K562 (cell line): ENCODE data around the gene ISL1. TPM values are rescaled to one million over a fixed set of nuclear protein-coding genes. Genes with fewer than 3 reads are reported as not detected.

Experiments used
- ATAC-seq: fragments of 200-7000 bp; cut with Tn5 transposase; 3 replicates; pipeline ENCODE4 v1.9.1; 2020; ENCODE audit warnings: moderate library complexity
- BruUV-seq: library from RNA; stranded (reverse); fragments of 400-500 nt; replicated peaks from 2 replicates; lab custom pipeline; 2021; lab: Mats Ljungman, UMichigan
- CTCF ChIA-PET: fragments of 300-600 bp; formaldehyde crosslinking; extraction: SDS; loops from one replicate; lab custom pipeline; 2021; ENCODE audit warnings: low intra/inter-chr PET ratio; lab: Yijun Ruan, JAX
- POLR2A ChIA-PET: fragments of 300-600, 350-650 bp; sonication (Branson Sonifier 250); formaldehyde crosslinking; extraction: SDS; loops from one replicate; lab custom pipeline; 2021; ENCODE audit warnings: antibody characterized with exemption, inconsistent platforms; lab: Yijun Ruan, JAX
- DNase-seq, 4 experiments: peaks; one replicate each; pipeline versions ENCODE4 v3.0.0 to v3.0.0-alpha.2; 2011 to 2018; ENCODE audit warnings: low spot score in 3 of 4, mixed read lengths in 3 of 4; ENCODE audit errors: extremely low read depth in 1 of 4
- FAIRE-seq: peaks from 2 replicates; lab custom pipeline; 2011; peaks lifted over from hg19 to GRCh38; lab: Jason Lieb, UNC
- H2AFZ ChIP-seq: 2 replicates; pipeline ENCODE4 v1.6.0; 2011; ENCODE audit warnings: low read depth, low read length, control low read depth, inconsistent platforms
- H3K27ac ChIP-seq: fragments of 200-600 bp; 3 replicates; pipeline ENCODE4 v1.8.0; 2011; ENCODE audit warnings: low read depth, mild to moderate bottlenecking, control low read depth, inconsistent platforms, low read length, moderate library complexity, mixed read lengths; ENCODE audit errors: extremely low read depth
- H3K27me3 ChIP-seq, 2 experiments: fragments of 300-600 bp in 1 of 2; 2 replicates in 1 of 2; 3 replicates in 1 of 2; pipeline versions ENCODE4 v1.6.0 to v1.8.0; 2011; ENCODE audit warnings: inconsistent platforms in 2 of 2, low read length in 2 of 2, mild to moderate bottlenecking in 1 of 2, mixed read lengths in 1 of 2, moderate library complexity in 1 of 2; ENCODE audit not compliant: control insufficient read depth in 2 of 2, insufficient read depth in 2 of 2
- H3K36me3 ChIP-seq: fragments of 300-600 bp; 3 replicates; pipeline ENCODE4 v1.8.0; 2011; ENCODE audit warnings: mild to moderate bottlenecking, low read length, inconsistent platforms; ENCODE audit not compliant: control insufficient read depth, insufficient read depth
- H3K4me1 ChIP-seq, 2 experiments: fragments of 200-600 bp in 1 of 2; replicated peaks in 1 of 2; 2 replicates in 1 of 2; 3 replicates in 1 of 2; pipeline versions ENCODE4 v1.5.1 to v1.8.0; 2011; ENCODE audit warnings: inconsistent platforms in 2 of 2, low read length in 2 of 2, mild to moderate bottlenecking in 1 of 2, mixed read lengths in 1 of 2, moderate library complexity in 1 of 2; ENCODE audit not compliant: control insufficient read depth in 2 of 2, insufficient read depth in 2 of 2
- H3K4me2 ChIP-seq: 2 replicates; pipeline ENCODE4 v1.6.1; 2011; ENCODE audit warnings: low read length, control low read depth, inconsistent platforms, mixed read lengths; ENCODE audit not compliant: insufficient read depth
- H3K4me3 ChIP-seq: fragments of 200-600 bp; sonication (generic), shearing (Covaris generic); 2 replicates; pipeline ENCODE4 v1.5.1; 2016; ENCODE audit warnings: control low read depth, inconsistent platforms
- H3K79me2 ChIP-seq: fragments of 200-600 bp; 3 replicates; pipeline ENCODE4 v1.8.0; 2011; ENCODE audit warnings: low read length, inconsistent platforms; ENCODE audit not compliant: control insufficient read depth, insufficient read depth
- H3K9ac ChIP-seq, 2 experiments: 2 replicates each; pipeline versions ENCODE4 v1.6.0 to v1.6.1; 2011; ENCODE audit warnings: low read depth in 2 of 2, low read length in 2 of 2, control low read depth in 1 of 2, inconsistent platforms in 1 of 2, mild to moderate bottlenecking in 1 of 2, mixed read lengths in 1 of 2; ENCODE audit not compliant: insufficient read depth in 1 of 2
- H3K9me1 ChIP-seq: one replicate; pipeline ENCODE4 v1.6.0; 2011; ENCODE audit warnings: inconsistent platforms, mild to moderate bottlenecking, low read length, moderate library complexity; ENCODE audit not compliant: control insufficient read depth, insufficient read depth
- H3K9me3 ChIP-seq: replicated peaks from 2 replicates; pipeline ENCODE4 v1.5.1; 2011; ENCODE audit warnings: low read depth, low read length, inconsistent platforms; ENCODE audit not compliant: control insufficient read depth, insufficient read depth
- H4K20me1 ChIP-seq: replicated peaks from 2 replicates; pipeline ENCODE4 v1.6.1; 2011; ENCODE audit warnings: low read length, inconsistent platforms, mixed read lengths; ENCODE audit not compliant: control insufficient read depth, insufficient read depth
- CBFA2T3 ChIP-seq: fragments of 450-650 bp; IDR thresholded peaks from 2 replicates; pipeline ENCODE4 v1.6.1; 2017
- EP300 ChIP-seq: IDR thresholded peaks from 2 replicates; pipeline ENCODE4 v1.6.1; 2012; ENCODE audit warnings: low read length, improper control_type of control experiment
- HDAC3 ChIP-seq: fragments of 450-650 bp; IDR thresholded peaks from 2 replicates; pipeline ENCODE4 v1.6.1; 2018; ENCODE audit warnings: borderline replicate concordance, mild to moderate bottlenecking, moderate library complexity; ENCODE audit not compliant: partially characterized antibody
- SMAD1 ChIP-seq: fragments of 150-350 bp; IDR thresholded peaks from 2 replicates; pipeline ENCODE4 v1.6.1; 2014; ENCODE audit warnings: low read length, low read depth; ENCODE audit not compliant: partially characterized antibody
- SP1 ChIP-seq: sonication (generic); formaldehyde crosslinking; IDR thresholded peaks from 2 replicates; pipeline ENCODE4 v1.8.1; 2022; ENCODE audit warnings: mild to moderate bottlenecking, missing genetic modification reagents
- ZNF184 ChIP-seq: sonication (generic); formaldehyde crosslinking; IDR thresholded peaks from 2 replicates; pipeline ENCODE4 v1.5.0; 2020; ENCODE audit warnings: missing genetic modification reagents
- ZNF586 ChIP-seq: fragments of 450-650 bp; formaldehyde crosslinking; conservative IDR thresholded peaks from 2 replicates; pipeline ENCODE4 v1.4.0; 2020; ENCODE audit warnings: mild to moderate bottlenecking, moderate library complexity
- ZNF79 ChIP-seq: fragments of 250-450 bp; sonication (Bioruptor Pico); IDR thresholded peaks from 2 replicates; pipeline ENCODE4 v1.4.0; 2020; ENCODE audit warnings: low read depth, mild to moderate bottlenecking, moderate library complexity
- WGBS: fragments of 100-300 bp; shearing (Covaris generic); methylation state at CpG from one replicate; pipeline ENCODE4 v1.1.6; 2016; ENCODE audit warnings: low coverage, mixed read lengths; ENCODE audit not compliant: insufficient coverage; ENCODE audit errors: missing lambda C conversion rate; 5-methylcytosine and 5-hydroxymethylcytosine counted together
- in situ Hi-C: fragments of 300-500 bp; cut with MboI; formaldehyde crosslinking; loops from 4 replicates; pipeline ENCODE4 v1.15.0; 2018; ENCODE audit warnings: inconsistent platforms, mixed read lengths
- intact Hi-C: fragments of 100-400 bp; cut with micrococcal nuclease; formaldehyde crosslinking; loops from 2 replicates; pipeline ENCODE4 v1.14.2; 2022
- polyA plus RNA-seq, 8 experiments: library from polyadenylated mRNA; depleted of rRNA in 4 of 8; stranded (reverse) in 5 of 8; unstranded in 3 of 8; fragments of >200 nt; fragmentation: Nextera tagmentation in 2 of 8; fragmentation: Illumina TruSeq in 1 of 8; extraction: Ambion mirVana in 2 of 8; extraction: Trizol in 1 of 8; gene quantifications; 2 replicates each; pipeline versions ENCODE4 v1.2.1 to v1.2.3, GENCODE V29; 2011 to 2014; ENCODE audit warnings: inconsistent platforms in 1 of 8, missing spikeins in 1 of 8
- total RNA-seq, 7 experiments: library from RNA; depleted of rRNA in 6 of 7; stranded (reverse); fragments of >200 nt in 6 of 7; fragmentation: Illumina TruSeq in 2 of 7; extraction: Trizol in 2 of 7; gene quantifications; 2 replicates each; pipeline versions ENCODE4 v1.2.1 to v1.2.3, GENCODE V29; 2011 to 2021; ENCODE audit warnings: low replicate concordance in 1 of 7
- TF ChIP-seq, protein P1 (sequence below), 2 experiments: fragments of 150-350 bp in 1 of 2; IDR thresholded peaks; 2 replicates each; pipeline ENCODE4 v1.6.1; 2012 to 2016; ENCODE audit warnings: low read depth in 2 of 2, low read length in 2 of 2, mild to moderate bottlenecking in 1 of 2, moderate library complexity in 1 of 2
- TF ChIP-seq, protein P2 (sequence below), 3 experiments: fragments of 200-800 bp in 1 of 3; sonication (Bioruptor generic) in 1 of 3; sonication (generic) in 1 of 3; formaldehyde crosslinking in 1 of 3; IDR thresholded peaks; 2 replicates each; pipeline versions ENCODE4 v1.6.1 to v1.8.0; 2016 to 2022; ENCODE audit warnings: mild to moderate bottlenecking in 2 of 3, missing compliant biosample characterization in 2 of 3, missing genetic modification characterization in 2 of 3, missing genetic modification reagents in 1 of 3
- TF ChIP-seq, protein P3 (sequence below): fragments of 250-450 bp; sonication (Bioruptor Pico); IDR thresholded peaks from 2 replicates; pipeline ENCODE4 v1.8.0; 2022; ENCODE audit warnings: inconsistent platforms, mild to moderate bottlenecking, moderate library complexity, borderline replicate concordance
- TF ChIP-seq, protein P4 (sequence below), 2 experiments: fragments of 450-650 bp; conservative IDR thresholded peaks; 2 replicates each; pipeline ENCODE4 v1.6.1; 2017; ENCODE audit warnings: mild to moderate bottlenecking in 2 of 2, moderate library complexity in 2 of 2

Gene ISL1
- total and polyA plus RNA-seq, 9 of the 15 experiments (the other 6 are each of a cell fraction or from before 2014, with no cell fraction given), result not detected

DNA sequence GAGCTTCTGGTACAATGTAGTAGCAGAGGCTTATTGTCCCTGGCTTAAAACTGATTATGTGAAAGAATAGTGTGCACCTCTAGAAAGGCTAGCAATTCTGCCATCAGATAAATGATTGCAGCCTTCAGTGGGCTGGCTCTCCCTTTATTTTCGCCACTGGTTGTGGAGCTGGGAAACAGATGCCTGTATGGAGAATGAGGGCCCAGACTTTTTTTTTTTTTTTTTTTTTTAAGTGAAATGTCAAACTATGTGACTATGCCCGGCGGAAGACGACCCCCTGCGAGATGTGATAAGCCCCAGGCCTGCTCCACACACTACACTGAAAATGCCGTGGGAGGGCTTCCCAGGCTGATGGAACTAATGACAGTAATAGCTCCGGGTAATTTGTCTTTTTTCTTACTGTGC, 28.7 kb downstream of the ISL1 start (continued):
- TF ChIP-seq, protein P1, sequence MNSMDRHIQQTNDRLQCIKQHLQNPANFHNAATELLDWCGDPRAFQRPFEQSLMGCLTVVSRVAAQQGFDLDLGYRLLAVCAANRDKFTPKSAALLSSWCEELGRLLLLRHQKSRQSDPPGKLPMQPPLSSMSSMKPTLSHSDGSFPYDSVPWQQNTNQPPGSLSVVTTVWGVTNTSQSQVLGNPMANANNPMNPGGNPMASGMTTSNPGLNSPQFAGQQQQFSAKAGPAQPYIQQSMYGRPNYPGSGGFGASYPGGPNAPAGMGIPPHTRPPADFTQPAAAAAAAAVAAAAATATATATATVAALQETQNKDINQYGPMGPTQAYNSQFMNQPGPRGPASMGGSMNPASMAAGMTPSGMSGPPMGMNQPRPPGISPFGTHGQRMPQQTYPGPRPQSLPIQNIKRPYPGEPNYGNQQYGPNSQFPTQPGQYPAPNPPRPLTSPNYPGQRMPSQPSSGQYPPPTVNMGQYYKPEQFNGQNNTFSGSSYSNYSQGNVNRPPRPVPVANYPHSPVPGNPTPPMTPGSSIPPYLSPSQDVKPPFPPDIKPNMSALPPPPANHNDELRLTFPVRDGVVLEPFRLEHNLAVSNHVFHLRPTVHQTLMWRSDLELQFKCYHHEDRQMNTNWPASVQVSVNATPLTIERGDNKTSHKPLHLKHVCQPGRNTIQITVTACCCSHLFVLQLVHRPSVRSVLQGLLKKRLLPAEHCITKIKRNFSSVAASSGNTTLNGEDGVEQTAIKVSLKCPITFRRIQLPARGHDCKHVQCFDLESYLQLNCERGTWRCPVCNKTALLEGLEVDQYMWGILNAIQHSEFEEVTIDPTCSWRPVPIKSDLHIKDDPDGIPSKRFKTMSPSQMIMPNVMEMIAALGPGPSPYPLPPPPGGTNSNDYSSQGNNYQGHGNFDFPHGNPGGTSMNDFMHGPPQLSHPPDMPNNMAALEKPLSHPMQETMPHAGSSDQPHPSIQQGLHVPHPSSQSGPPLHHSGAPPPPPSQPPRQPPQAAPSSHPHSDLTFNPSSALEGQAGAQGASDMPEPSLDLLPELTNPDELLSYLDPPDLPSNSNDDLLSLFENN (IDR thresholded peaks at IDR 0.05; ENCODE audit: low read depth in 2 of 2, low read length in 2 of 2), result no peak
- TF ChIP-seq, protein P2, sequence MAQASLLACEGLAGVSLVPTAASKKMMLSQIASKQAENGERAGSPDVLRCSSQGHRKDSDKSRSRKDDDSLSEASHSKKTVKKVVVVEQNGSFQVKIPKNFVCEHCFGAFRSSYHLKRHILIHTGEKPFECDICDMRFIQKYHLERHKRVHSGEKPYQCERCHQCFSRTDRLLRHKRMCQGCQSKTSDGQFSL (CRISPR knock-in tag; IDR thresholded peaks at IDR 0.05), result no peak
- TF ChIP-seq, protein P2 (tag; IDR thresholded peaks at IDR 0.05), result no peak

DNA sequence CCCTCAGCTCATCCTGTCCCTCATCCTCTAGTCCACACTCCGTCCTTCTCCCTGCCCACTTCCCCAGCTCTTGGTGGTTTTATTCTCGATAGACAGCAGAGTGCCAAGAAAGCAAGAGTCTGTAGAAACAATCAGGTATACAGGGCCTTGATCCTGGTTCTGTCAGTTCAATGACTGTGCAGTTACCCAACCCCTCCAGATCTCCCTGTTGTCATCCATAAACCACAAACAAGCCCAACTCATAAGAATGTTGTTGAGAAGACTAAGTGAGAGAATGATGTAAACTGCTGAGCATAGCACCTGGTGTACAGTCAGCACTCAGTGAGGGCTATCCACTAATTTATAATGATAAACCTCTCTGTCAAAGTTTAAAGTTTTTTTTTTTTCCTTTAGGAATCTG, 31.3 kb downstream of the ISL1 start:
- BruUV-seq, result no TSS peak
- in situ Hi-C loops (no loop called here), intact Hi-C loops (no loop called here)
- H3K4me3 ChIP-seq, result no peak overlapping the region
- no peaks in the 10 kb centered on the region for H3K79me2 ChIP-seq
- H3K4me1 ChIP-seq, result no peaks in the 10 kb centered on the region
- ChIA-PET CTCF (no interaction called here), POLR2A (no interaction called here)
- H3K27ac ChIP-seq, result no peak overlapping the region
- ATAC-seq (no peak), DNase-seq (no peak), FAIRE-seq (no peak)
- H3K36me3 ChIP-seq, result no peaks in the 10 kb centered on the region
- H3K4me2 ChIP-seq, result no peak overlapping the region
- WGBS, result 0% methylated on average over 2 of the region's 2 CpGs
- no peaks in the 10 kb centered on the region for H3K9me1 ChIP-seq
- no peak overlapping the region for H3K9ac ChIP-seq
- no peak overlapping the region for H2AFZ ChIP-seq
- H3K27me3 ChIP-seq, result no peaks in the 10 kb centered on the region
- no peaks in the 10 kb centered on the region for H4K20me1 ChIP-seq
- H3K9me3 ChIP-seq, result no peaks in the 10 kb centered on the region
- TF ChIP-seq ZNF586, result no peak
- TF ChIP-seq CBFA2T3, result no peak
- no peak for TF ChIP-seq ZNF79 (CRISPR knock-in tag)
- TF ChIP-seq, protein P3, sequence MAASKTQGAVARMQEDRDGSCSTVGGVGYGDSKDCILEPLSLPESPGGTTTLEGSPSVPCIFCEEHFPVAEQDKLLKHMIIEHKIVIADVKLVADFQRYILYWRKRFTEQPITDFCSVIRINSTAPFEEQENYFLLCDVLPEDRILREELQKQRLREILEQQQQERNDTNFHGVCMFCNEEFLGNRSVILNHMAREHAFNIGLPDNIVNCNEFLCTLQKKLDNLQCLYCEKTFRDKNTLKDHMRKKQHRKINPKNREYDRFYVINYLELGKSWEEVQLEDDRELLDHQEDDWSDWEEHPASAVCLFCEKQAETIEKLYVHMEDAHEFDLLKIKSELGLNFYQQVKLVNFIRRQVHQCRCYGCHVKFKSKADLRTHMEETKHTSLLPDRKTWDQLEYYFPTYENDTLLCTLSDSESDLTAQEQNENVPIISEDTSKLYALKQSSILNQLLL (CRISPR knock-in tag), result no peak
- no peak for TF ChIP-seq SP1 (CRISPR knock-in tag)
- TF ChIP-seq, protein P4, sequence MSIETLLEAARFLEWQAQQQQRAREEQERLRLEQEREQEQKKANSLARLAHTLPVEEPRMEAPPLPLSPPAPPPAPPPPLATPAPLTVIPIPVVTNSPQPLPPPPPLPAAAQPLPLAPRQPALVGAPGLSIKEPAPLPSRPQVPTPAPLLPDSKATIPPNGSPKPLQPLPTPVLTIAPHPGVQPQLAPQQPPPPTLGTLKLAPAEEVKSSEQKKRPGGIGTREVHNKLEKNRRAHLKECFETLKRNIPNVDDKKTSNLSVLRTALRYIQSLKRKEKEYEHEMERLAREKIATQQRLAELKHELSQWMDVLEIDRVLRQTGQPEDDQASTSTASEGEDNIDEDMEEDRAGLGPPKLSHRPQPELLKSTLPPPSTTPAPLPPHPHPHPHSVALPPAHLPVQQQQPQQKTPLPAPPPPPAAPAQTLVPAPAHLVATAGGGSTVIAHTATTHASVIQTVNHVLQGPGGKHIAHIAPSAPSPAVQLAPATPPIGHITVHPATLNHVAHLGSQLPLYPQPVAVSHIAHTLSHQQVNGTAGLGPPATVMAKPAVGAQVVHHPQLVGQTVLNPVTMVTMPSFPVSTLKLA (conservative IDR thresholded peaks at IDR 0.05), result no peak
- no peak for TF ChIP-seq ZNF184 (CRISPR knock-in tag)
- TF ChIP-seq EP300, result no peak
- no peak for TF ChIP-seq HDAC3
- TF ChIP-seq SMAD1, result no peak
